Measurements from ENCODE around the gene PIGV.

GRCh38 chr1:26748351-26748750, 39.4 kb upstream of the PIGV start:
- no peak for TF ChIP-seq CTCF (conservative IDR thresholded peaks at IDR 0.05)
- TF ChIP-seq EZH2 (IDR thresholded peaks at IDR 0.05; ENCODE audit: low read depth) = no peak

Data from PC-9 (cell line).